ENCODE measurements around the gene BCL2.

The BCL2 gene

GRCh38 chr18:63319383-63320122 lies at the start of gene BCL2:
BCL2 (minus strand) TSS chr18:63319769.
- no peak for TF ChIP-seq CTCF (IDR thresholded peaks at IDR 0.05; ENCODE audit: unreplicated experiment in 3 of 3)
- Mint-ChIP-seq H3K9me3 (no peaks in the 10 kb centered on the region), H3K4me3 (peak within 1 kb of the TSS; percentile 91 to 98 (median 95)), H3K4me1 (peaks cover 41% of the 10 kb centered on the region), H3K27ac (peak within 1 kb of the TSS; percentile 83 to 99 (median 96)), H3K36me3 (ENCODE audit: low read depth) (no peaks in the 10 kb centered on the region), H3K27me3 (ENCODE audit: low read depth) (peaks cover 13% of the 10 kb centered on the region)

GRCh38 chr18:63368611-63369010 lies 49.0 kb upstream of the BCL2 start:
- Mint-ChIP-seq H3K4me3 (peak overlapping the region; percentile 89 to 93 (median 90)), H3K27ac (peak overlapping the region; percentile 70 to 87 (median 87)), H3K4me1 (peaks cover 31% of the 10 kb centered on the region), H3K27me3 (ENCODE audit: low read depth) (no peaks in the 10 kb centered on the region), H3K9me3 (no peaks in the 10 kb centered on the region), H3K36me3 (ENCODE audit: low read depth) (peaks cover 11% of the 10 kb centered on the region)
- no peak for TF ChIP-seq CTCF (IDR thresholded peaks at IDR 0.05; ENCODE audit: unreplicated experiment in 3 of 3)

GRCh38 chr18:63367053-63367953 lies 47.7 kb upstream of the BCL2 start, which contains the start of gene KDSR:
KDSR (minus strand) TSS chr18:63367206; CDS start chr18:63367118, 88 bp downstream.
- TF ChIP-seq CTCF (IDR thresholded peaks at IDR 0.05; ENCODE audit: unreplicated experiment in 3 of 3), result no peak
- no peaks in the 10 kb centered on the region for H3K27me3 Mint-ChIP-seq (ENCODE audit: low read depth)
- H3K27ac Mint-ChIP-seq, result peak within 1 kb of the TSS; percentile 70 to 97 (median 87)
- H3K9me3 Mint-ChIP-seq, result no peaks in the 10 kb centered on the region
- peak within 1 kb of the TSS; percentile 92 to 93 (median 93) for H3K4me3 Mint-ChIP-seq
- H3K4me1 Mint-ChIP-seq, result peaks cover 31% of the 10 kb centered on the region
- peaks cover 19% of the 10 kb centered on the region for H3K36me3 Mint-ChIP-seq (ENCODE audit: low read depth)

GRCh38 chr18:63366213-63367052 lies 46.9 kb upstream of the BCL2 start:
- peaks cover 31% of the 10 kb centered on the region for H3K4me1 Mint-ChIP-seq
- peaks cover 25% of the 10 kb centered on the region for H3K36me3 Mint-ChIP-seq (ENCODE audit: low read depth)
- no peak for TF ChIP-seq CTCF (IDR thresholded peaks at IDR 0.05; ENCODE audit: unreplicated experiment in 3 of 3)
- H3K9me3 Mint-ChIP-seq, result no peaks in the 10 kb centered on the region
- H3K4me3 Mint-ChIP-seq, result peak overlapping the region; percentile 92 to 93 (median 93)
- no peaks in the 10 kb centered on the region for H3K27me3 Mint-ChIP-seq (ENCODE audit: low read depth)
- H3K27ac Mint-ChIP-seq, result peak overlapping the region; percentile 61 to 87 (median 70)

- Mint-ChIP-seq H3K27ac (peak overlapping the region; percentile 61 to 87 (median 70)), H3K9me3 (no peaks in the 10 kb centered on the region), H3K4me3 (peak overlapping the region; percentile 92 to 93 (median 93)), H3K36me3 (ENCODE audit: low read depth) (peaks cover 25% of the 10 kb centered on the region), H3K27me3 (ENCODE audit: low read depth) (no peaks in the 10 kb centered on the region), H3K4me1 (peaks cover 31% of the 10 kb centered on the region)
- TF ChIP-seq CTCF (IDR thresholded peaks at IDR 0.05; ENCODE audit: unreplicated experiment in 3 of 3), result no peak
Measured at GRCh38 chr18:63365876-63366212, 46.3 kb upstream of the BCL2 start.
